H1 (cell line): Measurements from ENCODE around the gene DEDD2. TPM values are rescaled to one million over a fixed set of nuclear protein-coding genes. Genes with fewer than 3 reads are reported as not detected.

Source experiments
- CTCF ChIA-PET: fragments of 300-600 bp; sonication (Branson Sonifier 250); formaldehyde crosslinking; loops from one replicate; lab custom pipeline; 2021; ENCODE audit not compliant: partially characterized antibody; lab: Charles Lee
- POLR2A ChIA-PET: fragments of 300-600 bp; sonication (Branson Sonifier 250); formaldehyde crosslinking; loops from one replicate; lab custom pipeline; 2021; ENCODE audit warnings: inconsistent platforms; ENCODE audit not compliant: partially characterized antibody; lab: Charles Lee
- DNase-seq, 2 experiments: peaks; one replicate each; pipeline versions ENCODE4 v3.0.0 to v3.0.0-alpha.2; 2010 to 2022; ENCODE audit warnings: low spot score in 2 of 2, low read depth in 1 of 2, mixed read lengths in 1 of 2
- FAIRE-seq: peaks from 2 replicates; lab custom pipeline; 2011; peaks lifted over from hg19 to GRCh38; lab: Jason Lieb, UNC
- H2AFZ ChIP-seq: 2 replicates; pipeline ENCODE4 v1.8.1; 2012; ENCODE audit warnings: low read length, inconsistent platforms
- H2AK5ac ChIP-seq: 2 replicates; pipeline ENCODE4 v1.6.1; 2013; ENCODE audit warnings: low read depth, low read length
- H2BK120ac ChIP-seq: replicated peaks from 2 replicates; pipeline ENCODE3; 2013; ENCODE audit warnings: low read depth, low read length, inconsistent platforms
- H2BK12ac ChIP-seq: 2 replicates; pipeline ENCODE4 v1.6.1; 2013; ENCODE audit warnings: low read depth, low read length
- H2BK15ac ChIP-seq: 2 replicates; pipeline ENCODE4 v1.6.1; 2013; ENCODE audit warnings: low read length
- H2BK20ac ChIP-seq: 2 replicates; pipeline ENCODE4 v1.6.1; 2013; ENCODE audit warnings: low read length
- H2BK5ac ChIP-seq: 2 replicates; pipeline ENCODE4 v1.6.1; 2013; ENCODE audit warnings: low read depth, low read length
- H3K14ac ChIP-seq: 2 replicates; pipeline ENCODE4 v1.6.1; 2013; ENCODE audit warnings: inconsistent platforms; ENCODE audit not compliant: insufficient read length
- H3K18ac ChIP-seq: 2 replicates; pipeline ENCODE4 v1.6.1; 2013; ENCODE audit warnings: low read length; ENCODE audit errors: extremely low read depth
- H3K23ac ChIP-seq: 2 replicates; pipeline ENCODE4 v1.6.1; 2013; ENCODE audit warnings: inconsistent platforms; ENCODE audit not compliant: insufficient read length
- H3K23me2 ChIP-seq: 2 replicates; pipeline ENCODE4 v1.6.1; 2013; ENCODE audit warnings: low read depth, low read length
- H3K27ac ChIP-seq: 2 replicates; pipeline ENCODE4 v1.6.1; 2011; ENCODE audit warnings: low read depth, low read length, inconsistent platforms
- H3K27me3 ChIP-seq, 4 experiments: replicated peaks in 1 of 4; 1 replicate in 1 of 4; 2 replicates in 3 of 4; pipeline versions ENCODE4 v1.6.1 to v1.8.1; 2011 to 2013; ENCODE audit warnings: low read length in 3 of 4, mild to moderate bottlenecking in 3 of 4, inconsistent platforms in 2 of 4, mixed read lengths in 2 of 4, moderate library complexity in 1 of 4; ENCODE audit not compliant: control insufficient read depth in 3 of 4, insufficient read depth in 3 of 4; ENCODE audit errors: extremely low read depth in 1 of 4
- H3K36me3 ChIP-seq, 4 experiments: 2 replicates each; pipeline versions ENCODE4 v1.6.1 to v1.8.1; 2011 to 2013; ENCODE audit warnings: mild to moderate bottlenecking in 4 of 4, low read length in 3 of 4, moderate library complexity in 2 of 4, control low read depth in 1 of 4, inconsistent platforms in 1 of 4; ENCODE audit not compliant: insufficient read depth in 4 of 4, control insufficient read depth in 2 of 4
- H3K4ac ChIP-seq: replicated peaks from 2 replicates; pipeline ENCODE3; 2013; ENCODE audit warnings: low read length, low read depth, mixed read lengths, inconsistent platforms; ENCODE audit not compliant: insufficient read length
- H3K4me1 ChIP-seq, 4 experiments: replicated peaks in 1 of 4; 1 replicate in 1 of 4; 2 replicates in 3 of 4; pipeline versions ENCODE4 v1.6.1 to v1.8.1; 2011 to 2013; ENCODE audit warnings: low read length in 3 of 4, inconsistent platforms in 2 of 4, mixed read lengths in 1 of 4; ENCODE audit not compliant: insufficient read depth in 4 of 4, control insufficient read depth in 3 of 4
- H3K4me2 ChIP-seq, 2 experiments: 2 replicates each; pipeline versions ENCODE4 v1.6.1 to v1.8.1; 2011 to 2013; ENCODE audit warnings: low read depth in 2 of 2, low read length in 2 of 2, control low read depth in 1 of 2, inconsistent platforms in 1 of 2, mild to moderate bottlenecking in 1 of 2; ENCODE audit not compliant: insufficient read depth in 1 of 2
- H3K4me3 ChIP-seq, 4 experiments: fragments of 200-600, 300-600 bp in 1 of 4; sonication (generic), shearing (Covaris generic), sonication (Bioruptor Twin) in 1 of 4; 2 replicates each; pipeline versions ENCODE4 v1.5.1 to v1.8.1; 2011 to 2016; ENCODE audit warnings: low read length in 4 of 4, low read depth in 3 of 4, control low read depth in 2 of 4, inconsistent platforms in 2 of 4, mild to moderate bottlenecking in 2 of 4, mixed read lengths in 1 of 4, moderate library complexity in 1 of 4; ENCODE audit not compliant: insufficient read depth in 2 of 4; ENCODE audit errors: extremely low read depth in 1 of 4
- H3K56ac ChIP-seq: replicated peaks from 2 replicates; pipeline ENCODE3; 2013; ENCODE audit warnings: low read depth, mild to moderate bottlenecking, mixed read lengths, low read length, inconsistent platforms; ENCODE audit not compliant: insufficient read length
- H3K79me1 ChIP-seq: 2 replicates; pipeline ENCODE4 v1.6.1; 2013; ENCODE audit warnings: low read depth, low read length, control low read depth
- H3K79me2 ChIP-seq, 2 experiments: 2 replicates each; pipeline versions ENCODE4 v1.6.1 to v1.8.1; 2012 to 2013; ENCODE audit warnings: low read length in 2 of 2, mild to moderate bottlenecking in 2 of 2, inconsistent platforms in 1 of 2; ENCODE audit not compliant: insufficient read depth in 2 of 2, control insufficient read depth in 1 of 2
- H3K9ac ChIP-seq, 4 experiments: replicated peaks in 1 of 4; 1 replicate in 1 of 4; 2 replicates in 3 of 4; pipeline versions ENCODE4 v1.6.1 to v1.8.1; 2011 to 2013; ENCODE audit warnings: low read depth in 3 of 4, low read length in 3 of 4, control low read depth in 2 of 4, mild to moderate bottlenecking in 2 of 4, moderate library complexity in 2 of 4, inconsistent platforms in 1 of 4; ENCODE audit errors: extremely low read depth in 1 of 4
- H3K9me3 ChIP-seq, 2 experiments: 2 replicates each; pipeline versions ENCODE4 v1.6.1 to v1.8.1; 2012 to 2013; ENCODE audit warnings: mild to moderate bottlenecking in 2 of 2, moderate library complexity in 2 of 2, control low read depth in 1 of 2, inconsistent platforms in 1 of 2, low read depth in 1 of 2, low read length in 1 of 2, mixed read lengths in 1 of 2; ENCODE audit not compliant: insufficient read depth in 2 of 2
- H4K20me1 ChIP-seq, 2 experiments: replicated peaks in 1 of 2; 2 replicates each; pipeline versions ENCODE3 to v1.8.1; 2011 to 2013; ENCODE audit warnings: inconsistent platforms in 2 of 2, low read length in 2 of 2, mild to moderate bottlenecking in 1 of 2; ENCODE audit not compliant: insufficient read depth in 2 of 2, control insufficient read depth in 1 of 2
- H4K5ac ChIP-seq: 2 replicates; pipeline ENCODE4 v1.6.1; 2013; ENCODE audit warnings: low read length, low read depth, mixed read lengths, inconsistent platforms; ENCODE audit not compliant: insufficient read length
- H4K8ac ChIP-seq: 2 replicates; pipeline ENCODE4 v1.8.0; 2013; ENCODE audit warnings: mild to moderate bottlenecking, moderate library complexity, low read length, inconsistent platforms; ENCODE audit not compliant: insufficient read depth; ENCODE audit errors: extremely low read depth
- H4K91ac ChIP-seq: replicated peaks from 2 replicates; pipeline ENCODE3; 2013; ENCODE audit warnings: low read length, mixed read lengths, inconsistent platforms; ENCODE audit not compliant: insufficient read length
- ATF2 ChIP-seq: IDR thresholded peaks from 2 replicates; pipeline ENCODE4 v1.6.1; 2012; ENCODE audit warnings: low read length, inconsistent platforms
- ATF3 ChIP-seq: IDR thresholded peaks from 2 replicates; pipeline ENCODE4 v1.6.1; 2011; ENCODE audit warnings: low read depth, mild to moderate bottlenecking, low read length; ENCODE audit not compliant: insufficient read depth
- BRCA1 ChIP-seq: IDR thresholded peaks from 2 replicates; pipeline ENCODE4 v1.6.1; 2012; ENCODE audit warnings: low read depth, low read length, improper control_type of control experiment
- GABPA ChIP-seq: IDR thresholded peaks from 2 replicates; pipeline ENCODE4 v1.6.1; 2011; ENCODE audit warnings: mild to moderate bottlenecking, low read length, moderate library complexity, borderline replicate concordance; ENCODE audit not compliant: insufficient read depth
- HDAC2 ChIP-seq, 2 experiments: fragments of 300-600 bp in 1 of 2; sonication (generic) in 1 of 2; IDR thresholded peaks; 2 replicates each; pipeline ENCODE4 v1.6.1; 2011 to 2012; ENCODE audit warnings: low read depth in 2 of 2, low read length in 2 of 2, mild to moderate bottlenecking in 2 of 2, moderate library complexity in 2 of 2, borderline replicate concordance in 1 of 2, inconsistent platforms in 1 of 2
- POLR2AphosphoS5 ChIP-seq: IDR thresholded peaks from 2 replicates; pipeline ENCODE4 v1.6.1; 2011; ENCODE audit warnings: low read depth, low read length
- RNF2 ChIP-seq: fragments of 200-900, 300-1000 bp; sonication (generic); IDR thresholded peaks from 2 replicates; pipeline ENCODE4 v1.7.1; 2016; ENCODE audit warnings: borderline replicate concordance, low read depth, mild to moderate bottlenecking, antibody characterized with exemption, low read length; ENCODE audit not compliant: poor library complexity, severe bottlenecking; ENCODE audit errors: missing control alignments
- SIN3A ChIP-seq, 2 experiments: IDR thresholded peaks in 1 of 2; conservative IDR thresholded peaks in 1 of 2; 2 replicates each; pipeline ENCODE4 v1.6.1; 2011 to 2012; ENCODE audit warnings: low read length in 2 of 2, improper control_type of control experiment in 1 of 2, low read depth in 1 of 2, mild to moderate bottlenecking in 1 of 2
- SIX5 ChIP-seq: IDR thresholded peaks from 2 replicates; pipeline ENCODE4 v1.6.1; 2011; ENCODE audit warnings: mild to moderate bottlenecking, low read depth, low read length
- WGBS, 2 experiments: shearing (Covaris generic) in 1 of 2; methylation state at CpG; one replicate each; pipeline versions ENCODE4 v1.1.6 to v1.1.7; 2013 to 2015; ENCODE audit warnings: low lambda C conversion rate in 2 of 2, mixed read lengths in 2 of 2, inconsistent platforms in 1 of 2, low coverage in 1 of 2, missing lambda C conversion rate in 1 of 2; ENCODE audit not compliant: insufficient replicate concordance in 2 of 2, insufficient coverage in 1 of 2, insufficient read length in 1 of 2; ENCODE audit errors: extremely low coverage in 1 of 2, missing lambda C conversion rate in 1 of 2; 5-methylcytosine and 5-hydroxymethylcytosine counted together
- polyA plus RNA-seq, 7 experiments: library from polyadenylated mRNA; depleted of rRNA in 3 of 7; stranded (reverse) in 5 of 7; unstranded in 2 of 7; fragments of >200 nt in 5 of 7; fragments of 200-250 nt in 2 of 7; gene quantifications; 1 replicate in 5 of 7; 2 replicates in 1 of 7; 4 replicates in 1 of 7; pipeline versions ENCODE4 v1.2.1 to v1.2.3, GENCODE V29; 2011 to 2013; ENCODE audit warnings: missing spikeins in 2 of 7, mixed read lengths in 2 of 7
- total RNA-seq: library from RNA; stranded (reverse); fragmentation: NEBNext Ultra II Directional; extraction: Animal tissue kit (Norgen Biotek cat#: 25700); gene quantifications from 2 replicates; pipeline ENCODE4 v1.2.1, GENCODE V29; 2021
- TF ChIP-seq, protein P1 (sequence below): IDR thresholded peaks from 2 replicates; pipeline ENCODE4 v1.6.1; 2012; ENCODE audit warnings: inconsistent platforms

The DEDD2 gene
- total and polyA plus RNA-seq, 2 of the 8 experiments (the other 6 are each of a cell fraction or from before 2014, with no cell fraction given) = 37.8 to 65.0 TPM

DNA sequence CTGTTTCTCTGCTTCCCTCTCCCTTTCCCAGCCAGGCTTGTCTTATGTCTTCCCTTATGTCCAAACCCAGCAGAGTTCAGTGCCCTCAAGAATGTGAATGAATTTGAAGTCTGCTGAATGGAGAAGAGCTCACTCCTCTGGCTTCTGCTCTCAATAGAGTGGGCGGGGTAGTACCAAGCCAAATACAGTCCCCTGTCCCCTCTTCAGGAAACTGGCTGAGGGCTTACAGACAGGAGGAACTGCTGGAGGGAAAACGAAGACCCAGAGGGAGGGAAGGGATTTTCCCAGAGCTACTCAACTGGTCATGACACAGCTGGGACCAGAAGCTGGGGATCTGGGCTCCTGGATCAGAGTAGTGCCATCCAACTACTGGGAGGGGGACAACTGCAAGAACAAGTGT lies 52.3 kb downstream of the DEDD2 start:
- POLR2A ChIA-PET = interaction anchor here (1.1 to 1.5 kb wide), 2 partner anchors 10 to 11 kb away, joined by 3 to 4 read pairs; no protein-coding TSS in a partner anchor
- H4K8ac ChIP-seq = no peak overlapping the region
- TF ChIP-seq ATF3 = no peak
- TF ChIP-seq, protein P1, sequence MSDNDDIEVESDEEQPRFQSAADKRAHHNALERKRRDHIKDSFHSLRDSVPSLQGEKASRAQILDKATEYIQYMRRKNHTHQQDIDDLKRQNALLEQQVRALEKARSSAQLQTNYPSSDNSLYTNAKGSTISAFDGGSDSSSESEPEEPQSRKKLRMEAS = no peak
- no peak for TF ChIP-seq BRCA1
- TF ChIP-seq ATF2 = no peak
- TF ChIP-seq RNF2 = no peak
- TF ChIP-seq POLR2AphosphoS5 = no peak
- no peak for TF ChIP-seq SIX5
- no peak for TF ChIP-seq HDAC2 (IDR thresholded peaks at IDR 0.05; ENCODE audit: borderline replicate concordance in 1 of 2, low read depth in 2 of 2, low read length in 2 of 2)
- TF ChIP-seq SIN3A (conservative IDR thresholded peaks at IDR 0.05 in 1 of 2, IDR thresholded peaks at IDR 0.05 in 1 of 2; ENCODE audit: low read depth in 1 of 2, low read length in 2 of 2) = no peak
- TF ChIP-seq GABPA = no peak

More for the DNA sequence above, 52.3 kb downstream of the DEDD2 start:
- no peaks in the 10 kb centered on the region for H3K79me1 ChIP-seq
- WGBS, 2 experiments = 66% methylated on average over 2 of the region's 2 CpGs; no CpG with 5 or more reads in 1 of the 2 experiments
- no peak overlapping the region for H2AFZ ChIP-seq
- no peak overlapping the region for H4K5ac ChIP-seq
- no peak overlapping the region for H3K4me3 ChIP-seq
- no peak overlapping the region for H3K9ac ChIP-seq
- no peak overlapping the region for H2BK12ac ChIP-seq
- no peak overlapping the region for H3K23ac ChIP-seq
- no peaks in the 10 kb centered on the region; a peak in 2 of 7 replicates for H3K27me3 ChIP-seq
- no peak overlapping the region for H2AK5ac ChIP-seq
- no peaks in the 10 kb centered on the region for H3K23me2 ChIP-seq
- H3K4ac ChIP-seq = no peak overlapping the region
- H3K9me3 ChIP-seq = no peaks in the 10 kb centered on the region
- no peak overlapping the region for H3K56ac ChIP-seq
- H3K79me2 ChIP-seq = no peaks in the 10 kb centered on the region
- H4K20me1 ChIP-seq = no peaks in the 10 kb centered on the region
- no peak for FAIRE-seq
- no peak overlapping the region for H3K27ac ChIP-seq
- H2BK20ac ChIP-seq = no peak overlapping the region
- H3K14ac ChIP-seq = no peak overlapping the region
- DNase-seq = no peak
- CTCF ChIA-PET = interaction anchor here (0.6 to 2.8 kb wide), 12 partner anchors 8 to 966 kb away, joined by 3 to 17 read pairs (median 4); partner anchors contain the start of gene POU2F2
- no peak overlapping the region for H2BK15ac ChIP-seq
- H3K4me2 ChIP-seq = no peak overlapping the region
- H2BK120ac ChIP-seq = no peak overlapping the region
- no peaks in the 10 kb centered on the region for H3K4me1 ChIP-seq
- H3K36me3 ChIP-seq = no peaks in the 10 kb centered on the region
- H2BK5ac ChIP-seq = no peak overlapping the region
- H3K18ac ChIP-seq = no peak overlapping the region
- no peak overlapping the region for H4K91ac ChIP-seq
